ENCODE results near the gene ZKSCAN3. TPM values are rescaled to one million over a fixed set of nuclear protein-coding genes. Genes with fewer than 3 reads are reported as not detected.

ZKSCAN3 gene
- total RNA-seq, 1 experiment from 2014 or later = 1.9 TPM

- ChIA-PET CTCF (no interaction called here), POLR2A (ENCODE audit: unreplicated experiment) (interaction anchor here (0.7 kb wide), 1 partner anchor 105 kb away, joined by 6 read pairs; the partner anchor contains the start of gene ZSCAN26)
- Histone ChIP-seq H3K9me3 (ENCODE audit: low read length) (no peaks in the 10 kb centered on the region), H3K27ac (ENCODE audit: low read length) (no peak overlapping the region), H3K4me3 (ENCODE audit: low read length) (no peak overlapping the region), H2AFZ (ENCODE audit: low read length) (no peak overlapping the region), H4K20me1 (ENCODE audit: low read length) (no peaks in the 10 kb centered on the region), H3K9ac (ENCODE audit: low read length) (no peak overlapping the region), H3K9me2 (replicated peaks; ENCODE audit: low read length) (no peaks in the 10 kb centered on the region), H3K4me2 (ENCODE audit: low read length) (no peak overlapping the region), H3K36me3 (ENCODE audit: low read depth, low read length) (no peaks in the 10 kb centered on the region), H3K4me1 (ENCODE audit: insufficient read depth, low read length) (no peaks in the 10 kb centered on the region), H3K27me3 (ENCODE audit: low read length) (no peaks in the 10 kb centered on the region), H3K79me2 (ENCODE audit: low read length) (no peaks in the 10 kb centered on the region), H3F3A (ENCODE audit: low read length, unreplicated experiment) (no peaks in the 10 kb centered on the region)
- TF ChIP-seq CTCF (conservative IDR thresholded peaks at IDR 0.05; ENCODE audit: low read depth, low read length) = no peak
- no peak for TF ChIP-seq EZH2phosphoT487 (IDR thresholded peaks at IDR 0.05; ENCODE audit: borderline replicate concordance, low read length)
- TF ChIP-seq EZH2 (IDR thresholded peaks at IDR 0.05; ENCODE audit: low read length, unreplicated experiment) = no peak
- DNase-seq (no peak), ATAC-seq (no peak)
- no TSS peak for BruUV-seq (replicated peaks)
- intact Hi-C loops (cut with micrococcal nuclease) = no loop called here
These were observed 22.1 kb downstream of the ZKSCAN3 start for GRCh38 chr6:28371706-28372451.

- H3K9me3 ChIP-seq (ENCODE audit: low read length) = no peaks in the 10 kb centered on the region
- no peak overlapping the region for H3K4me3 ChIP-seq (ENCODE audit: low read length)
- POLR2A ChIA-PET (ENCODE audit: unreplicated experiment) = no interaction called here
- no peaks in the 10 kb centered on the region for H3K27me3 ChIP-seq (ENCODE audit: low read length)
- ATAC-seq = no peak
- intact Hi-C loops (cut with micrococcal nuclease) = no loop called here
- no peak overlapping the region for H3K4me2 ChIP-seq (ENCODE audit: low read length)
- H3K9ac ChIP-seq (ENCODE audit: low read length) = no peak overlapping the region
- H3K36me3 ChIP-seq (ENCODE audit: low read depth, low read length) = peaks cover 2% of the 10 kb centered on the region; the same call in 1 of the 2 replicates
- TF ChIP-seq CTCF (conservative IDR thresholded peaks at IDR 0.05; ENCODE audit: low read depth, low read length) (no peak), EZH2 (IDR thresholded peaks at IDR 0.05; ENCODE audit: low read length, unreplicated experiment) (no peak), EZH2phosphoT487 (IDR thresholded peaks at IDR 0.05; ENCODE audit: borderline replicate concordance, low read length) (no peak)
- H2AFZ ChIP-seq (ENCODE audit: low read length) = no peak overlapping the region
- no TSS peak for BruUV-seq (replicated peaks)
- no peak overlapping the region for H3K27ac ChIP-seq (ENCODE audit: low read length)
- no peaks in the 10 kb centered on the region for H3K4me1 ChIP-seq (ENCODE audit: insufficient read depth, low read length)
- H3K9me2 ChIP-seq (replicated peaks; ENCODE audit: low read length) = no peaks in the 10 kb centered on the region
- CTCF ChIA-PET = no interaction called here
- H3K79me2 ChIP-seq (ENCODE audit: low read length) = no peaks in the 10 kb centered on the region
- no peaks in the 10 kb centered on the region for H3F3A ChIP-seq (ENCODE audit: low read length, unreplicated experiment)
- no peak for DNase-seq
- no peaks in the 10 kb centered on the region for H4K20me1 ChIP-seq (ENCODE audit: low read length)
These were observed 24.2 kb downstream of the ZKSCAN3 start for GRCh38 chr6:28373925-28374324.

GRCh38 chr6:28377879-28378278, 28.1 kb downstream of the ZKSCAN3 start:
- no peak overlapping the region for H3K4me2 ChIP-seq (ENCODE audit: low read length)
- intact Hi-C loops (cut with micrococcal nuclease) = no loop called here
- H3K79me2 ChIP-seq (ENCODE audit: low read length) = no peaks in the 10 kb centered on the region
- H4K20me1 ChIP-seq (ENCODE audit: low read length) = no peaks in the 10 kb centered on the region
- ChIA-PET POLR2A (ENCODE audit: unreplicated experiment) (no interaction called here), CTCF (no interaction called here)
- no peaks in the 10 kb centered on the region for H3F3A ChIP-seq (ENCODE audit: low read length, unreplicated experiment)
- DNase-seq (no peak), ATAC-seq (no peak)
- no peak overlapping the region for H2AFZ ChIP-seq (ENCODE audit: low read length)
- H3K4me1 ChIP-seq (ENCODE audit: insufficient read depth, low read length) = peaks cover 7% of the 10 kb centered on the region
- TF ChIP-seq EZH2 (IDR thresholded peaks at IDR 0.05; ENCODE audit: low read length, unreplicated experiment) = no peak
- no peaks in the 10 kb centered on the region for H3K9me2 ChIP-seq (replicated peaks; ENCODE audit: low read length)
- no peak overlapping the region for H3K4me3 ChIP-seq (ENCODE audit: low read length)
- no peaks in the 10 kb centered on the region for H3K27me3 ChIP-seq (ENCODE audit: low read length)
- no peaks in the 10 kb centered on the region for H3K9me3 ChIP-seq (ENCODE audit: low read length)
- no peak overlapping the region for H3K9ac ChIP-seq (ENCODE audit: low read length)
- peaks cover 5% of the 10 kb centered on the region; the same call in 1 of the 2 replicates for H3K36me3 ChIP-seq (ENCODE audit: low read depth, low read length)
- no TSS peak for BruUV-seq (replicated peaks)
- H3K27ac ChIP-seq (ENCODE audit: low read length) = no peak overlapping the region
